ENCODE data around the gene PSRC1. TPM values are rescaled to one million over a fixed set of nuclear protein-coding genes. Genes with fewer than 3 reads are reported as not detected.

PSRC1 gene
- total RNA-seq, 4 donors from 2014 or later, result 1.9 to 18.0 (median 4.4) TPM

GRCh38 chr1:109277434-109278204 is 5.3 kb downstream of the PSRC1 start:
- Histone ChIP-seq H3K4me1 (peaks cover 10 to 42% (median 31%) of the 10 kb centered on the region in 4 donors), H3K36me3 (no peaks in the 10 kb centered on the region), H3K9me3 (no peaks in the 10 kb centered on the region), H3K4me3 (no peak overlapping the region), H3K27ac (peak overlapping the region; percentile 27 to 66 (median 52)), H3K27me3 (no peaks in the 10 kb centered on the region)
- TF ChIP-seq EP300 (IDR thresholded peaks at IDR 0.05; ENCODE audit: low read depth) (no peak), POLR2A (IDR thresholded peaks at IDR 0.05) (peak; percentile 15), CTCF (IDR thresholded peaks at IDR 0.05) (peak; percentile 91 to 98 (median 93)), POLR2AphosphoS5 (IDR thresholded peaks at IDR 0.05) (no peak)
- DNase-seq, result peak; percentile 90
- in situ Hi-C loops (cut with MboI; ENCODE audit: low pct_ligation_motif_present in 1 of 4, low pct_unique_long_range_greater_than_20kb in 1 of 4, low sequenced_read_pairs in 3 of 4), result loop anchor here in 3 of 4 donors (5.0 to 25.0 kb wide), 2 partner anchors 125 to 135 kb away; no protein-coding TSS in a partner anchor
- WGBS, 2 donors (ENCODE audit: low coverage in 1 of 2), result 52% methylated on average over 7 of the region's 7 CpGs; no CpG with 5 or more reads in 1 of the 2 donors
- intact Hi-C loops (cut with DNase I; ENCODE audit: low total_unique reads), result no loop called here

- 79% methylated on average over 9 of the region's 9 CpGs; no CpG with 5 or more reads in 1 of the 2 donors for WGBS, 2 donors (ENCODE audit: low coverage in 1 of 2)
- H3K27me3 ChIP-seq, result no peaks in the 10 kb centered on the region
- H3K36me3 ChIP-seq, result no peaks in the 10 kb centered on the region
- intact Hi-C loops (cut with DNase I; ENCODE audit: low total_unique reads) (no loop called here), in situ Hi-C loops (cut with MboI; ENCODE audit: low pct_ligation_motif_present in 1 of 4, low pct_unique_long_range_greater_than_20kb in 1 of 4, low sequenced_read_pairs in 3 of 4) (loop anchor here in 3 of 4 donors (5.0 to 25.0 kb wide), 2 partner anchors 126 to 136 kb away; no protein-coding TSS in a partner anchor)
- no peaks in the 10 kb centered on the region for H3K9me3 ChIP-seq
- TF ChIP-seq EP300 (IDR thresholded peaks at IDR 0.05; ENCODE audit: low read depth) (no peak), CTCF (IDR thresholded peaks at IDR 0.05) (no peak), POLR2A (IDR thresholded peaks at IDR 0.05) (no peak), POLR2AphosphoS5 (IDR thresholded peaks at IDR 0.05) (no peak)
- no peak overlapping the region for H3K27ac ChIP-seq
- H3K4me3 ChIP-seq, result no peak overlapping the region
- H3K4me1 ChIP-seq, result peaks cover 5 to 30% (median 21%) of the 10 kb centered on the region in 4 donors
- DNase-seq, result no peak
These were observed 7.1 kb downstream of the PSRC1 start for GRCh38 chr1:109275706-109276345.

GRCh38 chr1:109274533-109275476 is 8.1 kb downstream of the PSRC1 start:
- DNase-seq, result peak; percentile 64
- 32 to 60% methylated on average over 1 to 24 of the region's 24 CpGs for WGBS, 2 donors (ENCODE audit: low coverage in 1 of 2)
- in situ Hi-C loops (cut with MboI; ENCODE audit: low pct_ligation_motif_present in 1 of 4, low pct_unique_long_range_greater_than_20kb in 1 of 4, low sequenced_read_pairs in 3 of 4) (loop anchor here in 3 of 4 donors (5.0 to 25.0 kb wide), 2 partner anchors 127 to 137 kb away; no protein-coding TSS in a partner anchor), intact Hi-C loops (cut with DNase I; ENCODE audit: low total_unique reads) (no loop called here)
- no peak for TF ChIP-seq POLR2A (IDR thresholded peaks at IDR 0.05)
- no peak for TF ChIP-seq EP300 (IDR thresholded peaks at IDR 0.05; ENCODE audit: low read depth)
- TF ChIP-seq POLR2AphosphoS5 (IDR thresholded peaks at IDR 0.05), result no peak
- no peak for TF ChIP-seq CTCF (IDR thresholded peaks at IDR 0.05)
- no peaks in the 10 kb centered on the region for H3K27me3 ChIP-seq
- H3K9me3 ChIP-seq, result no peaks in the 10 kb centered on the region
- peak overlapping the region; percentile 8 to 52 (median 40) for H3K27ac ChIP-seq
- peaks cover 5 to 30% (median 21%) of the 10 kb centered on the region in 4 donors for H3K4me1 ChIP-seq
- peak overlapping the region in 1 of 4 donors; percentile 6 for H3K4me3 ChIP-seq
- no peaks in the 10 kb centered on the region for H3K36me3 ChIP-seq

All from transverse colon (tissue), 4 donors.